ENCODE data around the gene MMS19. TPM values are rescaled to one million over a fixed set of nuclear protein-coding genes. Genes with fewer than 3 reads are reported as not detected.

Gene MMS19
- total and polyA plus RNA-seq, 10 of the 15 experiments (the other 5 are each of a cell fraction or from before 2014, with no cell fraction given): 40.2 to 112 (median 69.0) TPM

DNA sequence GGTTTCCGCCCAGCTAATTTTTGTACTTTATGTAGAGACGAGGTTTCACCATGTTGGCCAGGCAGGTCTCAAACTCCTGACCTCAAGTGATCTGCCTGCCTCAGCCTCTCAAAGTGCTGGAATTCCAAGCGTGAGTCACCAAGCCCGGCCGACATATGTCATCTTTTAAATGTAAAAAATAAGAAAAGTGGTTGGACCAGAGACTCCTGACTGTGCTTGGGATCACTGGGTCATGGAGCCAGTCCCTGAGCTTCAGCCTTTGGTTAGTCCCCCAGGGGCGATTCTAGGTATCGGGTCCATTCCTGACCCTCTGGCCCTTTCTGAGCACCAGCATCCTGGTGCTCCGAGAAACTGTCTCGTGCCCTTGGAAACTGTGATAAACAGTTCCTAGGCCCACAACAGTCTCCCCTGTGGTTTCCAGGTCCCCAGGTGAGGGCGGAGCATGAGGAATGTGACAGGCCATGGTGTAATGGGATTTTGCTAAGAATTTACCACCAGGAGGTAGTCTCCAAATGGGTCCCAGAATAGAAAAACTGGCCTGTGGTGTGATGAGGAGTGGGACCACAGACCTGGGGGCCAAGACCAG, 33.3 kb upstream of the MMS19 start:
- no peak overlapping the region for H3K9ac ChIP-seq (ENCODE audit: control insufficient read depth, insufficient read depth, low read length)
- POLR2A ChIA-PET: no interaction called here
- ATAC-seq (no peak), FAIRE-seq (no peak), DNase-seq (ENCODE audit: low read depth, low spot score) (no peak)
- SMC1A ChIA-PET (ENCODE audit: uncharacterized antibody, unreplicated experiment): no interaction called here
- H3K79me2 ChIP-seq (ENCODE audit: control insufficient read depth, insufficient read depth, low read length): no peaks in the 10 kb centered on the region
- no peaks in the 10 kb centered on the region for H4K20me1 ChIP-seq (ENCODE audit: control insufficient read depth, insufficient read depth)
- CTCF ChIA-PET: no interaction called here
- H2AFZ ChIP-seq (ENCODE audit: control insufficient read depth, low read depth, low read length): no peak overlapping the region
- intact Hi-C loops (cut with micrococcal nuclease; ENCODE audit: unreplicated experiment) (no loop called here), in situ Hi-C loops (cut with MboI) (no loop called here)
- no peak overlapping the region for H3K4me2 ChIP-seq (ENCODE audit: control insufficient read depth, insufficient read depth)
- no peak overlapping the region for H3K4me3 ChIP-seq
- no peaks in the 10 kb centered on the region for H3K9me3 ChIP-seq (replicated peaks; ENCODE audit: control insufficient read depth, insufficient read depth, low read length)
- no TSS peak for BruUV-seq (replicated peaks)
- H3K4me1 ChIP-seq (ENCODE audit: control insufficient read depth, insufficient read depth, low read length): no peaks in the 10 kb centered on the region
- RAD21 ChIA-PET (ENCODE audit: unreplicated experiment): no interaction called here
- H3K27me3 ChIP-seq (replicated peaks in 1 of 2; ENCODE audit: control insufficient read depth in 2 of 2, insufficient read depth in 2 of 2, low read length in 1 of 2): no peaks in the 10 kb centered on the region
- no peak overlapping the region for H3K27ac ChIP-seq (ENCODE audit: control insufficient read depth, insufficient read depth)
- no peaks in the 10 kb centered on the region for H3K36me3 ChIP-seq (ENCODE audit: control insufficient read depth in 2 of 2, insufficient read depth in 2 of 2, low read length in 1 of 2)
- TF ChIP-seq BRCA1 (IDR thresholded peaks at IDR 0.05; ENCODE audit: low read depth, low read length) (no peak), RUNX3 (IDR thresholded peaks at IDR 0.05; ENCODE audit: low read length) (no peak), KDM1A (IDR thresholded peaks at IDR 0.05; ENCODE audit: borderline replicate concordance) (no peak), CHD1 (IDR thresholded peaks at IDR 0.05; ENCODE audit: low read depth, low read length) (no peak), ESRRA (IDR thresholded peaks at IDR 0.05; ENCODE audit: low read length) (no peak), ZZZ3 (IDR thresholded peaks at IDR 0.05; ENCODE audit: control insufficient read depth, insufficient read length, low read depth) (no peak), NR2F1 (conservative IDR thresholded peaks at IDR 0.05) (no peak), RBBP5 (conservative IDR thresholded peaks at IDR 0.05) (no peak)
- TF ChIP-seq, protein P1, sequence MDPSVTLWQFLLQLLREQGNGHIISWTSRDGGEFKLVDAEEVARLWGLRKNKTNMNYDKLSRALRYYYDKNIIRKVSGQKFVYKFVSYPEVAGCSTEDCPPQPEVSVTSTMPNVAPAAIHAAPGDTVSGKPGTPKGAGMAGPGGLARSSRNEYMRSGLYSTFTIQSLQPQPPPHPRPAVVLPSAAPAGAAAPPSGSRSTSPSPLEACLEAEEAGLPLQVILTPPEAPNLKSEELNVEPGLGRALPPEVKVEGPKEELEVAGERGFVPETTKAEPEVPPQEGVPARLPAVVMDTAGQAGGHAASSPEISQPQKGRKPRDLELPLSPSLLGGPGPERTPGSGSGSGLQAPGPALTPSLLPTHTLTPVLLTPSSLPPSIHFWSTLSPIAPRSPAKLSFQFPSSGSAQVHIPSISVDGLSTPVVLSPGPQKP (IDR thresholded peaks at IDR 0.05; ENCODE audit: low read depth, low read length): no peak
- TF ChIP-seq, protein P2, sequence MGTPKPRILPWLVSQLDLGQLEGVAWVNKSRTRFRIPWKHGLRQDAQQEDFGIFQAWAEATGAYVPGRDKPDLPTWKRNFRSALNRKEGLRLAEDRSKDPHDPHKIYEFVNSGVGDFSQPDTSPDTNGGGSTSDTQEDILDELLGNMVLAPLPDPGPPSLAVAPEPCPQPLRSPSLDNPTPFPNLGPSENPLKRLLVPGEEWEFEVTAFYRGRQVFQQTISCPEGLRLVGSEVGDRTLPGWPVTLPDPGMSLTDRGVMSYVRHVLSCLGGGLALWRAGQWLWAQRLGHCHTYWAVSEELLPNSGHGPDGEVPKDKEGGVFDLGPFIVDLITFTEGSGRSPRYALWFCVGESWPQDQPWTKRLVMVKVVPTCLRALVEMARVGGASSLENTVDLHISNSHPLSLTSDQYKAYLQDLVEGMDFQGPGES (IDR thresholded peaks at IDR 0.05): no peak
- TF ChIP-seq, protein P3, sequence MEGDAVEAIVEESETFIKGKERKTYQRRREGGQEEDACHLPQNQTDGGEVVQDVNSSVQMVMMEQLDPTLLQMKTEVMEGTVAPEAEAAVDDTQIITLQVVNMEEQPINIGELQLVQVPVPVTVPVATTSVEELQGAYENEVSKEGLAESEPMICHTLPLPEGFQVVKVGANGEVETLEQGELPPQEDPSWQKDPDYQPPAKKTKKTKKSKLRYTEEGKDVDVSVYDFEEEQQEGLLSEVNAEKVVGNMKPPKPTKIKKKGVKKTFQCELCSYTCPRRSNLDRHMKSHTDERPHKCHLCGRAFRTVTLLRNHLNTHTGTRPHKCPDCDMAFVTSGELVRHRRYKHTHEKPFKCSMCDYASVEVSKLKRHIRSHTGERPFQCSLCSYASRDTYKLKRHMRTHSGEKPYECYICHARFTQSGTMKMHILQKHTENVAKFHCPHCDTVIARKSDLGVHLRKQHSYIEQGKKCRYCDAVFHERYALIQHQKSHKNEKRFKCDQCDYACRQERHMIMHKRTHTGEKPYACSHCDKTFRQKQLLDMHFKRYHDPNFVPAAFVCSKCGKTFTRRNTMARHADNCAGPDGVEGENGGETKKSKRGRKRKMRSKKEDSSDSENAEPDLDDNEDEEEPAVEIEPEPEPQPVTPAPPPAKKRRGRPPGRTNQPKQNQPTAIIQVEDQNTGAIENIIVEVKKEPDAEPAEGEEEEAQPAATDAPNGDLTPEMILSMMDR (IDR thresholded peaks at IDR 0.05 in 2 of 3, conservative IDR thresholded peaks at IDR 0.05 in 1 of 3; ENCODE audit: control insufficient read depth in 2 of 3, extremely low read depth in 1 of 3, insufficient read depth in 1 of 3, low read depth in 3 of 3, low read length in 3 of 3): no peak
- TF ChIP-seq, protein P4, sequence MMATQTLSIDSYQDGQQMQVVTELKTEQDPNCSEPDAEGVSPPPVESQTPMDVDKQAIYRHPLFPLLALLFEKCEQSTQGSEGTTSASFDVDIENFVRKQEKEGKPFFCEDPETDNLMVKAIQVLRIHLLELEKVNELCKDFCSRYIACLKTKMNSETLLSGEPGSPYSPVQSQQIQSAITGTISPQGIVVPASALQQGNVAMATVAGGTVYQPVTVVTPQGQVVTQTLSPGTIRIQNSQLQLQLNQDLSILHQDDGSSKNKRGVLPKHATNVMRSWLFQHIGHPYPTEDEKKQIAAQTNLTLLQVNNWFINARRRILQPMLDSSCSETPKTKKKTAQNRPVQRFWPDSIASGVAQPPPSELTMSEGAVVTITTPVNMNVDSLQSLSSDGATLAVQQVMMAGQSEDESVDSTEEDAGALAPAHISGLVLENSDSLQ (IDR thresholded peaks at IDR 0.05): no peak
- TF ChIP-seq, protein P5, sequence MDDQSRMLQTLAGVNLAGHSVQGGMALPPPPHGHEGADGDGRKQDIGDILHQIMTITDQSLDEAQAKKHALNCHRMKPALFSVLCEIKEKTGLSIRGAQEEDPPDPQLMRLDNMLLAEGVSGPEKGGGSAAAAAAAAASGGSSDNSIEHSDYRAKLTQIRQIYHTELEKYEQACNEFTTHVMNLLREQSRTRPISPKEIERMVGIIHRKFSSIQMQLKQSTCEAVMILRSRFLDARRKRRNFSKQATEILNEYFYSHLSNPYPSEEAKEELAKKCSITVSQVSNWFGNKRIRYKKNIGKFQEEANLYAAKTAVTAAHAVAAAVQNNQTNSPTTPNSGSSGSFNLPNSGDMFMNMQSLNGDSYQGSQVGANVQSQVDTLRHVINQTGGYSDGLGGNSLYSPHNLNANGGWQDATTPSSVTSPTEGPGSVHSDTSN (IDR thresholded peaks at IDR 0.05; ENCODE audit: insufficient replicate concordance, low read depth, low read length): no peak
- TF ChIP-seq, protein P6, sequence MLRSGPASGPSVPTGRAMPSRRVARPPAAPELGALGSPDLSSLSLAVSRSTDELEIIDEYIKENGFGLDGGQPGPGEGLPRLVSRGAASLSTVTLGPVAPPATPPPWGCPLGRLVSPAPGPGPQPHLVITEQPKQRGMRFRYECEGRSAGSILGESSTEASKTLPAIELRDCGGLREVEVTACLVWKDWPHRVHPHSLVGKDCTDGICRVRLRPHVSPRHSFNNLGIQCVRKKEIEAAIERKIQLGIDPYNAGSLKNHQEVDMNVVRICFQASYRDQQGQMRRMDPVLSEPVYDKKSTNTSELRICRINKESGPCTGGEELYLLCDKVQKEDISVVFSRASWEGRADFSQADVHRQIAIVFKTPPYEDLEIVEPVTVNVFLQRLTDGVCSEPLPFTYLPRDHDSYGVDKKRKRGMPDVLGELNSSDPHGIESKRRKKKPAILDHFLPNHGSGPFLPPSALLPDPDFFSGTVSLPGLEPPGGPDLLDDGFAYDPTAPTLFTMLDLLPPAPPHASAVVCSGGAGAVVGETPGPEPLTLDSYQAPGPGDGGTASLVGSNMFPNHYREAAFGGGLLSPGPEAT (IDR thresholded peaks at IDR 0.05; ENCODE audit: low read depth): no peak
- 69% methylated on average over 10 of the region's 10 CpGs for WGBS (ENCODE audit: insufficient coverage, insufficient replicate concordance, low lambda C conversion rate, missing lambda C conversion rate)
